ENCODE results near the gene TAL1.
"Not testable (repeated sequence)": the region's sequence is repeated elsewhere in the genome, so short reads cannot be mapped to it uniquely, and the experiment has no call there.

TAL1 gene

GRCh38 chr1:47216278-47217059 lies 15.6 kb downstream of the TAL1 start:
- no peak overlapping the region for H3K4me3 ChIP-seq (ENCODE audit: low read length)
- DNase-seq (ENCODE audit: low read depth, low spot score): no peak

GRCh38 chr1:47215713-47216112 lies 16.3 kb downstream of the TAL1 start:
- no peak overlapping the region for H3K4me3 ChIP-seq (ENCODE audit: low read length)
- DNase-seq (ENCODE audit: low read depth, low spot score): no peak

GRCh38 chr1:47214549-47214948 lies 17.5 kb downstream of the TAL1 start:
- no peak for DNase-seq (ENCODE audit: low read depth, low spot score)
- H3K4me3 ChIP-seq (ENCODE audit: low read length): no peak overlapping the region

GRCh38 chr1:47213230-47213963 lies 18.6 kb downstream of the TAL1 start:
- H3K4me3 ChIP-seq (ENCODE audit: low read length): no peak overlapping the region
- no peak for DNase-seq (ENCODE audit: low read depth, low spot score)

- no peak for DNase-seq (ENCODE audit: low read depth, low spot score)
- H3K4me3 ChIP-seq (ENCODE audit: low read length): no peak overlapping the region
These were observed 19.3 kb downstream of the TAL1 start for GRCh38 chr1:47212636-47213229.

GRCh38 chr1:47211796-47212269 lies 20.2 kb downstream of the TAL1 start:
- no peak for DNase-seq (ENCODE audit: low read depth, low spot score)
- H3K4me3 ChIP-seq (ENCODE audit: low read length): no peak overlapping the region

- no peak overlapping the region for H3K4me3 ChIP-seq (ENCODE audit: low read length)
- no peak for DNase-seq (ENCODE audit: low read depth, low spot score)
These were observed 21.4 kb downstream of the TAL1 start for GRCh38 chr1:47210666-47211065.

GRCh38 chr1:47209725-47210325 lies 22.2 kb downstream of the TAL1 start:
- DNase-seq (ENCODE audit: low read depth, low spot score): no peak
- H3K4me3 ChIP-seq (ENCODE audit: low read length): no peak overlapping the region

- no peak overlapping the region for H3K4me3 ChIP-seq (ENCODE audit: low read length)
- no peak for DNase-seq (ENCODE audit: low read depth, low spot score)
These were observed 22.9 kb downstream of the TAL1 start for GRCh38 chr1:47209091-47209490.

- DNase-seq (ENCODE audit: low read depth, low spot score): no peak
- no peak overlapping the region for H3K4me3 ChIP-seq (ENCODE audit: low read length)
These were observed 23.6 kb downstream of the TAL1 start for GRCh38 chr1:47208374-47208850.

GRCh38 chr1:47207803-47208373 lies 24.1 kb downstream of the TAL1 start:
- no peak for DNase-seq (ENCODE audit: low read depth, low spot score)
- no peak overlapping the region for H3K4me3 ChIP-seq (ENCODE audit: low read length)

- no peak overlapping the region for H3K4me3 ChIP-seq (ENCODE audit: low read length)
- no peak for DNase-seq (ENCODE audit: low read depth, low spot score)
These were observed 26.1 kb downstream of the TAL1 start for GRCh38 chr1:47205918-47206317.

- H3K4me3 ChIP-seq (ENCODE audit: low read length); DNase-seq (ENCODE audit: low read depth, low spot score): not testable (repeated sequence)
These were observed 28.5 kb downstream of the TAL1 start for GRCh38 chr1:47203504-47203903.

- DNase-seq (ENCODE audit: low read depth, low spot score): no peak
These were observed 30.8 kb downstream of the TAL1 start for GRCh38 chr1:47201179-47201578.

GRCh38 chr1:47198214-47198613 lies 33.8 kb downstream of the TAL1 start:
- no peak for DNase-seq (ENCODE audit: low read depth, low spot score)
- no peak overlapping the region for H3K4me3 ChIP-seq (ENCODE audit: low read length)

More at GRCh38 chr1:47201179-47201578, 30.8 kb downstream of the TAL1 start:
- no peak overlapping the region for H3K4me3 ChIP-seq (ENCODE audit: low read length)

- no peak for DNase-seq (ENCODE audit: low read depth, low spot score)
- no peak overlapping the region for H3K4me3 ChIP-seq (ENCODE audit: low read length)
These were observed 35.4 kb downstream of the TAL1 start for GRCh38 chr1:47196622-47197021.

GRCh38 chr1:47195981-47196380 lies 36.0 kb downstream of the TAL1 start:
- not testable (repeated sequence) for DNase-seq (ENCODE audit: low read depth, low spot score); H3K4me3 ChIP-seq (ENCODE audit: low read length)

- no peak for DNase-seq (ENCODE audit: low read depth, low spot score)
- H3K4me3 ChIP-seq (ENCODE audit: low read length): no peak overlapping the region
These were observed 37.7 kb downstream of the TAL1 start for GRCh38 chr1:47194311-47194710.

- not testable (repeated sequence) for H3K4me3 ChIP-seq (ENCODE audit: low read length); DNase-seq (ENCODE audit: low read depth, low spot score)
These were observed 38.5 kb downstream of the TAL1 start for GRCh38 chr1:47193496-47193895.
